T-helper 1 cell treated with Interleukin-12 subunit alpha and Interleukin-12 subunit beta and Interleukin-4 antibody, amounts not matched to agents 30 μg/mL and 1 μg/mL, for 36 hours (primary cell): ENCODE results near the gene SERPINA12.

Experiments
- H3K27ac Mint-ChIP-seq: one replicate; pipeline ENCODE4 v1.8.0; 2021; ENCODE audit warnings: mild to moderate bottlenecking, mixed read lengths
- H3K27me3 Mint-ChIP-seq: one replicate; pipeline ENCODE4 v1.8.0; 2021; ENCODE audit warnings: low read depth, mixed read lengths
- H3K36me3 Mint-ChIP-seq: one replicate; pipeline ENCODE4 v1.8.0; 2021; ENCODE audit warnings: low read depth, mixed read lengths
- H3K4me1 Mint-ChIP-seq: one replicate; pipeline ENCODE4 v1.8.0; 2021; ENCODE audit warnings: low read depth, mixed read lengths
- H3K4me3 Mint-ChIP-seq: one replicate; pipeline ENCODE4 v1.8.0; 2021; ENCODE audit warnings: mild to moderate bottlenecking, moderate library complexity, mixed read lengths
- H3K9me3 Mint-ChIP-seq: one replicate; pipeline ENCODE4 v1.8.0; 2021; ENCODE audit warnings: mixed read lengths

Gene SERPINA12, protein sequence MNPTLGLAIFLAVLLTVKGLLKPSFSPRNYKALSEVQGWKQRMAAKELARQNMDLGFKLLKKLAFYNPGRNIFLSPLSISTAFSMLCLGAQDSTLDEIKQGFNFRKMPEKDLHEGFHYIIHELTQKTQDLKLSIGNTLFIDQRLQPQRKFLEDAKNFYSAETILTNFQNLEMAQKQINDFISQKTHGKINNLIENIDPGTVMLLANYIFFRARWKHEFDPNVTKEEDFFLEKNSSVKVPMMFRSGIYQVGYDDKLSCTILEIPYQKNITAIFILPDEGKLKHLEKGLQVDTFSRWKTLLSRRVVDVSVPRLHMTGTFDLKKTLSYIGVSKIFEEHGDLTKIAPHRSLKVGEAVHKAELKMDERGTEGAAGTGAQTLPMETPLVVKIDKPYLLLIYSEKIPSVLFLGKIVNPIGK

GRCh38 chr14:94509356-94509755, at the start of gene SERPINA12:
SERPINA12 (minus strand) TSS chr14:94509469; CDS start chr14:94498397, 11,072 bp downstream.
- H3K4me1 Mint-ChIP-seq = no peaks in the 10 kb centered on the region
- no peak within 1 kb of the TSS for H3K4me3 Mint-ChIP-seq
- H3K9me3 Mint-ChIP-seq = no peaks in the 10 kb centered on the region
- H3K27ac Mint-ChIP-seq = no peak within 1 kb of the TSS
- no peaks in the 10 kb centered on the region for H3K27me3 Mint-ChIP-seq
- H3K36me3 Mint-ChIP-seq = no peaks in the 10 kb centered on the region

GRCh38 chr14:94558842-94559241, 49.6 kb upstream of the SERPINA12 start:
- Mint-ChIP-seq H3K4me1 (no peaks in the 10 kb centered on the region), H3K27me3 (no peaks in the 10 kb centered on the region), H3K4me3 (no peak overlapping the region), H3K9me3 (no peaks in the 10 kb centered on the region), H3K36me3 (no peaks in the 10 kb centered on the region), H3K27ac (no peak overlapping the region)

DNA sequence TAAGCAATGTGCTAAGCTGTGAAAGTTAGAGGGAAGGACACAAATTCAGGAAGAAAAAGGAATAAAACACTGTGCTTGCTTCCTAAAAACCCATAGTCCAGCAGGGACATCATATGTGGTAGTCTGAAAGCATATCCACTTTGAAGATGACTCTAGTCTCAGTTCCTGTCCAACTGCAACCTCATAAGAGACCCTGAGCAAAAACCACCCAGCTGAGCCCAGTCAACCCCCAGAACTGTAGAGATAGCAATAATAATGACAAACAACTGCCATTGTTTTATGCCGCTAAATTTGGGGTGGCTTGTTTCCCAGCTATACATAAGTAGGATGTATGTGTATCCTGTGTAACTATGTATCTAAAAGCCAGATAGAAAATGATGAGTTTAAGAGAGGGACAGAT, 48.1 kb upstream of the SERPINA12 start:
- Mint-ChIP-seq H3K4me1 (no peaks in the 10 kb centered on the region), H3K27me3 (peaks cover 9% of the 10 kb centered on the region), H3K4me3 (no peak overlapping the region), H3K9me3 (no peaks in the 10 kb centered on the region), H3K27ac (no peak overlapping the region), H3K36me3 (no peaks in the 10 kb centered on the region)

- Mint-ChIP-seq H3K27me3 (peaks cover 11% of the 10 kb centered on the region), H3K36me3 (no peaks in the 10 kb centered on the region), H3K4me1 (no peaks in the 10 kb centered on the region), H3K4me3 (no peak overlapping the region), H3K9me3 (no peaks in the 10 kb centered on the region), H3K27ac (no peak overlapping the region)
These were observed 46.7 kb upstream of the SERPINA12 start for GRCh38 chr14:94555991-94556390.

DNA sequence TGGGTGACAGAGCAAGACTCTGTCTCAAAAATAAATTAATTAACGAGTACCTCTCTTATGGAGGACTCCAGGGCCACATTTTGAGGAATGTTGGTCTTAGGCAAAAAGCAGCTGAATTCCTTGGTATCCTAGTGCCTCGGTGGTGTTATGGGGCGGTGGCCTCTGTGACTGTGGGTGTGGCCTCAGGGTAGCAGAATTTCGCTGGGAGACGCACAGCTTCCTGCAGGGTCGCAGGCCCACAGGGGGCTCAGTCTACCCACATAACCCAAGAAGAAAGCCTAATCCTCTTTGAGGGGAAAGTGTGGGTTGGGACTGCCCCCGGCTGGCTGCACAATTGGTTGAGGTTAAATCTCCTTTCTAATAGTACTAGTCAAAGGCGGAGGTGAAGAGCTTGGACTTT, 40.8 kb upstream of the SERPINA12 start:
- no peak overlapping the region for H3K27ac Mint-ChIP-seq
- H3K27me3 Mint-ChIP-seq = peaks cover 11% of the 10 kb centered on the region
- no peaks in the 10 kb centered on the region for H3K4me1 Mint-ChIP-seq
- H3K36me3 Mint-ChIP-seq = no peaks in the 10 kb centered on the region
- H3K9me3 Mint-ChIP-seq = no peaks in the 10 kb centered on the region
- H3K4me3 Mint-ChIP-seq = no peak overlapping the region

DNA sequence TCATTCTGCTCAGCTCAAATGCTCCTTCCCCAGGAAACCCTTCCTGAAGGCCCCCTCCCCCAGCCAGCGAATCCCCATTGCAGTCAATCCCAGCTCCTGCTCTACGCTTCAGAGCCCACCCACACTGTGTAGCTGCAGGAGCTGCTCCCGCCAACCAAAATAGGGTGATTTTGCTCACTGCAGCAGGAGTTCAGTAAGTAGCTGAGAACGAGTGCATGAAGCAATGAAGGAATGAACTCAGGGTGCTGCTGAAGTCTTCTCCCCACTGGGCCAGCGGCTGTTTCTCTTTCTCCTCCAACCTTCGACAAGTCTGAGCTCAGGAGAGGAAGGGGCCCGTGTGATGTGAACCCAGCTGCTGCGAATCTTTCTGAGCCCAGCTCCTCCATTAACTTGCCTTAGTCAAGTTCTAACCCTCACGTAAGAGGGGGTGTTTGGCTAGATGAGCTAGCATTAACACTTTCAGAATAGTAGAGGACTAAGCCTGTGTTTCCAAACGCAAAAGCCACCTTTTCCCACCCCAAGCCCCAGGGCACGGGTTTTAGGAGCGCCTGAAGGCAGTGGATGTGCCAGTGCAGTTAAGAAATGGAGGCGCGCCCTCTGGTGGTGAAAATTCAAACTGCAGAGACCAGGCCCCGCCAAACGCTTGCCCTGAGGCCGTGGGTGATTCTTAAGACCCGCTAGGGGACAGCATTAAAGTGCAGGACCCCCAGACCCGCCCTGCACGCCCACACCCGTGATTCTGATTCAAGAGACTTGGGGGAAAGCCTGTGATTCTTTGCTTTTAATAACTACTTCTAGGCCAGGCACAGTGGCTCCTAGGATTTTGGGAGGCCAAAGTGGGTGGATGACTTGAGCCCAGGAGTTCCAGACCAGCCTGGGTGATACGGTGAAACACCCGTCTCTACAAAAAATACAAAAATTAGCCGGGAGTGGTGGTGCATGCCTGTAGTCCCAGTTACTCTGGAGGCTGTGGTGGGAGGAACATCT, 40.0 kb upstream of the SERPINA12 start:
- no peaks in the 10 kb centered on the region for H3K9me3 Mint-ChIP-seq
- H3K27ac Mint-ChIP-seq = no peak overlapping the region
- no peak overlapping the region for H3K4me3 Mint-ChIP-seq
- H3K36me3 Mint-ChIP-seq = no peaks in the 10 kb centered on the region
- H3K4me1 Mint-ChIP-seq = no peaks in the 10 kb centered on the region
- peaks cover 11% of the 10 kb centered on the region for H3K27me3 Mint-ChIP-seq

- H3K4me1 Mint-ChIP-seq = no peaks in the 10 kb centered on the region
These were observed 39.1 kb upstream of the SERPINA12 start for GRCh38 chr14:94548131-94548998.

DNA sequence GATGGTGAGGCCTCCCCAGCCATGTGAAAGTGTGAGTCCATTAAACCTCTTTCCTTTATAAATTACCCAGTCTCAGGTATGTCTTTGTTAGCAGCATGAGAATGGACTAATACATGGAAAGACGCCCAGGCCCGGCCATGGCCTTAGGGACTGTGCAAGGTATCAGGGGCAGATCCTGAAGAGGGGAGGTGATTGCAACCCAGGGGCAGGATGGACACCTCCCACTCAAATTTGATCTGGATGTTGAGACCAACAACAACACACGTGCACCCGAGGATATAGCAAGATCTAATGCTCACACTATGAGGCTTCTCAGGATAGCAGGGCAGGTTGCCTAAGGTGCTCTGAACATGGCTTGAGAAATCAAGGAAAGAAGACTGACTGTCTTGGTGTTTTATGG, 38.5 kb upstream of the SERPINA12 start:
- H3K27ac Mint-ChIP-seq = no peak overlapping the region
- H3K27me3 Mint-ChIP-seq = peaks cover 5% of the 10 kb centered on the region
- H3K4me3 Mint-ChIP-seq = no peak overlapping the region
- H3K9me3 Mint-ChIP-seq = no peaks in the 10 kb centered on the region
- H3K36me3 Mint-ChIP-seq = no peaks in the 10 kb centered on the region
- H3K4me1 Mint-ChIP-seq = no peaks in the 10 kb centered on the region

More at GRCh38 chr14:94548131-94548998, 39.1 kb upstream of the SERPINA12 start:
- H3K9me3 Mint-ChIP-seq = no peaks in the 10 kb centered on the region
- H3K27ac Mint-ChIP-seq = no peak overlapping the region
- H3K36me3 Mint-ChIP-seq = no peaks in the 10 kb centered on the region
- H3K4me3 Mint-ChIP-seq = no peak overlapping the region
- peaks cover 7% of the 10 kb centered on the region for H3K27me3 Mint-ChIP-seq

DNA sequence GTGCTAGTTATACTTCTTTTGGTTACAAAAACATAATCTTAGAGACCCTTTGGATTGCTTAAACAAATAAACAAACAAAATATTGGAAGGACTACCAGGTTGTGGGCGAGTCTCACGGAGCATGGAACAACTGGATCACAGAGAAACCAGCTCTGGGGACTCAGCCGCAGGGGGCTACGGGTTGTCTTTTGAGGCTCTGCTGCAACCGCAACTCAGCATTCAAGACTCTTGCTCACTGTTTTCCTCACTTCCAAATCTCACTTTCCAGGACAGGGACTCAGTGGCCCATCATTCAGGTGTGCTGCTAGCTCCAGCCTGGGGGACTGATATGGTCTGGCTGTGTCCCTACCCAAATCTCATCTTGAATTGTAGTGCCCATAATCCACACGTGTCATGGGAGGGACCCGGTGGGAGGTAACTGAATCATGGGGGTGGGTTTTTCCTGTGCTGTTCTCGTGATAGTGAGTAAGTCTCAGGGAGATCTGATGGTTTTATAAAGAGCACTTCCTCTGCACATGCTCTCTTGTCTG, 37.9 kb upstream of the SERPINA12 start:
- Mint-ChIP-seq H3K4me3 (no peak overlapping the region), H3K27me3 (peaks cover under 1% of the 10 kb centered on the region), H3K4me1 (no peaks in the 10 kb centered on the region), H3K27ac (no peak overlapping the region), H3K9me3 (no peaks in the 10 kb centered on the region), H3K36me3 (no peaks in the 10 kb centered on the region)

DNA sequence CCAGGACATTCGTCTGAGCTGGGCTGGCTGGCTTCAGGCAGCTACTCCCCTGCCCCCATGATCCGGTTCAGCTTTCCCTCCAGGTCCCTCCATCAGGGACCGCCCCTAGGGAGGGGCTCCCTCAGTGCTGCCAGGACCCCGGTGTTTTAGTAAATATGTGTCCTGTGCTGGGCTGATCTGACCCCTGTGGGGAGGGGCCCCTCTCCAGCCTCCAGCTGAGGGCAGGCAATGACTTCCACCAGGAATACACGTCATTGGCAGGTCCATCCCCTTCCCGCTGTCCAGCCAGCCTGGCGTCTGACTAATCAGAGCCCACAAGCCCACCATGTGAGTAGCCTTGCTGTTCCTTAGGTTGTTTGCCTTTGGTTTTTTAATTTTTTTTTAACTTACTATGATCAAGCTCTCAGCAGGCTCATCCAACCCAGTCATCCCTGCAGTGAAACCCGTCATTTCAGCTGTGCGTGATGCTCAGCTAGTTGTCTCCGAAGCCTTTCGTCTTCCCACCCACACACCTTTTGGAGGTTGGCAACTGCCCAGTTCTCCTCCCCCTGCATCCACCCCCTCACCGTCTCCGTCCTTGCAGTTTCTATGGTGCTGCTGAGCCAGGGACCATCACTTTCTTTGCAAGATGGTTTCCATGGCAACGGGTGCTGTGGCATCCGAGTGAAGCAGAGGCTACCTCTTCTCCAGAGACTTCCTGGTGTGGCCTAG, 36.0 kb upstream of the SERPINA12 start:
- H3K27me3 Mint-ChIP-seq = no peaks in the 10 kb centered on the region
- H3K4me3 Mint-ChIP-seq = no peak overlapping the region
- H3K4me1 Mint-ChIP-seq = no peaks in the 10 kb centered on the region
- H3K9me3 Mint-ChIP-seq = no peaks in the 10 kb centered on the region
- H3K27ac Mint-ChIP-seq = no peak overlapping the region
- no peaks in the 10 kb centered on the region for H3K36me3 Mint-ChIP-seq

DNA sequence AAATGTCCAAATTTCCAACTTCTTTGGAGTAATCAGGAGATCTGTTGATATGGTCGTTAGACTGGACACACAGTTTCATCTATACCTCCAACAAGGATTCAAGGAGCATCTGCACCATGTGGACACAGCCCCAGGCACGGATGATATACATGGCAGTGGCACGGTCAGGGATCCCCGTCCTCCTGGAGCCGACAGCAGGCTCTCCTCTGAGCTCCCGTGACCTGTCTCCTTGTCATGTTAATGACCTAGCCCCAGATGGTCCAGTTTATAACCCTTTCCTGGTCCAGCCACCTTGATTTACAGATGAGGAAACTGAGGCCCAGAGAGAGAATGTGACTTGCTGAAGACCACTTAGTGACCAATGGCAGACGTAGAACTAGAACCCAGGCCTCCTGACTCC, 35.5 kb upstream of the SERPINA12 start:
- Mint-ChIP-seq H3K4me1 (no peaks in the 10 kb centered on the region), H3K27me3 (no peaks in the 10 kb centered on the region), H3K9me3 (no peaks in the 10 kb centered on the region), H3K27ac (no peak overlapping the region), H3K36me3 (no peaks in the 10 kb centered on the region), H3K4me3 (no peak overlapping the region)

GRCh38 chr14:94543449-94544124, 34.3 kb upstream of the SERPINA12 start:
- no peaks in the 10 kb centered on the region for H3K36me3 Mint-ChIP-seq
- H3K4me1 Mint-ChIP-seq = no peaks in the 10 kb centered on the region
- H3K27me3 Mint-ChIP-seq = no peaks in the 10 kb centered on the region
- H3K4me3 Mint-ChIP-seq = no peak overlapping the region
- H3K9me3 Mint-ChIP-seq = no peaks in the 10 kb centered on the region
- H3K27ac Mint-ChIP-seq = no peak overlapping the region

- Mint-ChIP-seq H3K27ac (no peak overlapping the region), H3K36me3 (no peaks in the 10 kb centered on the region), H3K4me3 (no peak overlapping the region), H3K4me1 (no peaks in the 10 kb centered on the region), H3K9me3 (no peaks in the 10 kb centered on the region), H3K27me3 (no peaks in the 10 kb centered on the region)
These were observed 33.7 kb upstream of the SERPINA12 start for GRCh38 chr14:94542811-94543440.
